Measurements from ENCODE around the gene RBP3.

DNA sequence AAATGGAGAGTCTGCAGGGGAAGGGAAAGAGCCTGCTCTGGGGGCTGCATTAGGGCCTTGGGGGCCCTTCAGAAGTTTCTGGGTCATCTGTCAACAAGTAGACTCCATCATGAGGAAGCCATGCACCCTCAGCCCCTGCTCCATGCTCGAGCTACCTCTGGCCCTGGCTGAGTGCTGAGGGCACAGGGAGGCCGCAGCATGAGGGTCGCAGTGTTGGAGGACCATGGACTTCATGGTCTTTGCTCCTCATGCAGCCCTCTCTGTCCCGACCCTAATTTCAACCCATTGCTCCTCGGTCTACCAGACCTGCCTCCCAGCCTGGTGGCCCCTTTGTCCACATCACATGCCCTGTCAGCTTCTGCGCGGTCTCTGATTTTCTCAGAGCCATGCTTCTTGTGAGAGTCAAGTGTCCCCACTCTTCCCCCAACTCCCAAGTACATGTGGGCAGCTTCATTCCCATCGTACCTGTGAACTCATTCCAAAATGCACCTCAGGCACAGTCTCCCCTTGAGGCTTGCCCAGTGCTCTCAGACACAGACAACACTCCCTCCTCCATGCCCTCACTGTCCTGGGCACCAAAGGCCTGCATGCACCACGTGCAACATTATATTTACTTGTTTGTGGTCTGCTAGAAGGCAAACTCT is 21.2 kb downstream of the RBP3 start:
- TF ChIP-seq, protein P1, sequence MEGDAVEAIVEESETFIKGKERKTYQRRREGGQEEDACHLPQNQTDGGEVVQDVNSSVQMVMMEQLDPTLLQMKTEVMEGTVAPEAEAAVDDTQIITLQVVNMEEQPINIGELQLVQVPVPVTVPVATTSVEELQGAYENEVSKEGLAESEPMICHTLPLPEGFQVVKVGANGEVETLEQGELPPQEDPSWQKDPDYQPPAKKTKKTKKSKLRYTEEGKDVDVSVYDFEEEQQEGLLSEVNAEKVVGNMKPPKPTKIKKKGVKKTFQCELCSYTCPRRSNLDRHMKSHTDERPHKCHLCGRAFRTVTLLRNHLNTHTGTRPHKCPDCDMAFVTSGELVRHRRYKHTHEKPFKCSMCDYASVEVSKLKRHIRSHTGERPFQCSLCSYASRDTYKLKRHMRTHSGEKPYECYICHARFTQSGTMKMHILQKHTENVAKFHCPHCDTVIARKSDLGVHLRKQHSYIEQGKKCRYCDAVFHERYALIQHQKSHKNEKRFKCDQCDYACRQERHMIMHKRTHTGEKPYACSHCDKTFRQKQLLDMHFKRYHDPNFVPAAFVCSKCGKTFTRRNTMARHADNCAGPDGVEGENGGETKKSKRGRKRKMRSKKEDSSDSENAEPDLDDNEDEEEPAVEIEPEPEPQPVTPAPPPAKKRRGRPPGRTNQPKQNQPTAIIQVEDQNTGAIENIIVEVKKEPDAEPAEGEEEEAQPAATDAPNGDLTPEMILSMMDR (IDR thresholded peaks at IDR 0.05; ENCODE audit: borderline replicate concordance, extremely low read depth, low read length, poor library complexity, severe bottlenecking): no peak
- no peak for TF ChIP-seq EZH2 (IDR thresholded peaks at IDR 0.05; ENCODE audit: borderline replicate concordance, low read depth, low read length, severe bottlenecking)

Data from DND-41 (cell line).